Smooth muscle cell (in vitro differentiated cells): ENCODE measurements around the gene RBM28. TPM values are rescaled to one million over a fixed set of nuclear protein-coding genes. Genes with fewer than 3 reads are reported as not detected.

Experiments
- DNase-seq: peaks from one replicate; lab custom pipeline; 2025; ENCODE audit not compliant: unreplicated experiment; lab: John Stamatoyannopoulos, UW
- H2AFZ ChIP-seq: fragments of 200-600 bp; sonication (generic); 2 replicates; pipeline ENCODE4 v1.6.0; 2016; ENCODE audit warnings: antibody characterized with exemption, low read depth, mild to moderate bottlenecking
- H3F3A ChIP-seq: fragments of 200-600 bp; sonication (generic); 2 replicates; pipeline ENCODE4 v1.6.0; 2017; ENCODE audit warnings: antibody characterized with exemption, low read depth
- H3K27ac ChIP-seq: fragments of 200-600 bp; sonication (generic); 2 replicates; pipeline ENCODE4 v1.5.1; 2016; ENCODE audit warnings: low read depth, mild to moderate bottlenecking
- H3K27me3 ChIP-seq: fragments of 200-600 bp; sonication (generic); 2 replicates; pipeline ENCODE4 v1.6.1; 2016; ENCODE audit warnings: low read depth, mild to moderate bottlenecking
- H3K36me3 ChIP-seq: fragments of 200-600 bp; sonication (generic); 2 replicates; pipeline ENCODE4 v1.5.1; 2016; ENCODE audit warnings: low read depth
- H3K4me1 ChIP-seq: fragments of 200-600 bp; sonication (generic); 2 replicates; pipeline ENCODE4 v1.5.1; 2016; ENCODE audit warnings: low read depth
- H3K4me2 ChIP-seq: fragments of 200-600 bp; sonication (generic); 2 replicates; pipeline ENCODE4 v1.6.0; 2016; ENCODE audit warnings: mild to moderate bottlenecking
- H3K4me3 ChIP-seq: fragments of 200-600 bp; sonication (generic); 2 replicates; pipeline ENCODE4 v1.5.1; 2016; ENCODE audit warnings: mild to moderate bottlenecking
- H3K79me2 ChIP-seq: fragments of 200-600 bp; sonication (generic); 2 replicates; pipeline ENCODE4 v1.6.0; 2016; ENCODE audit warnings: low read depth, mild to moderate bottlenecking
- H3K9ac ChIP-seq: fragments of 200-600 bp; sonication (generic); 2 replicates; pipeline ENCODE4 v1.6.0; 2016; ENCODE audit warnings: low read depth
- H3K9me3 ChIP-seq: fragments of 200-600 bp; sonication (generic); replicated peaks from 2 replicates; pipeline ENCODE4 v1.5.1; 2016; ENCODE audit warnings: low read depth
- H4K20me1 ChIP-seq: fragments of 200-600 bp; sonication (generic); 2 replicates; pipeline ENCODE4 v1.6.0; 2016; ENCODE audit warnings: low read depth
- WGBS: methylation state at CpG from one replicate; pipeline ENCODE4 v1.1.7; 2016; ENCODE audit warnings: low lambda C conversion rate; 5-methylcytosine and 5-hydroxymethylcytosine counted together
- polyA plus RNA-seq: library from polyadenylated mRNA; unstranded; fragments of >200 nt; fragmentation: Nextera tagmentation; extraction: Ambion mirVana; gene quantifications from 2 replicates; pipeline ENCODE4 v1.2.1, GENCODE V29; 2016
- total RNA-seq: library from RNA; depleted of rRNA; stranded (reverse); fragments of >200 nt; gene quantifications from 2 replicates; pipeline ENCODE4 v1.2.3, GENCODE V29; 2014
- TF ChIP-seq, protein P1 (sequence below): fragments of 200-600 bp; sonication (generic); IDR thresholded peaks from 2 replicates; pipeline ENCODE4 v1.5.1; 2017; ENCODE audit warnings: borderline replicate concordance, mild to moderate bottlenecking, antibody characterized with exemption; ENCODE audit not compliant: insufficient read depth, poor library complexity, severe bottlenecking

Gene RBM28
- total and polyA plus RNA-seq, 2 experiments from 2014 or later = 13.7 to 23.2 TPM

DNA sequence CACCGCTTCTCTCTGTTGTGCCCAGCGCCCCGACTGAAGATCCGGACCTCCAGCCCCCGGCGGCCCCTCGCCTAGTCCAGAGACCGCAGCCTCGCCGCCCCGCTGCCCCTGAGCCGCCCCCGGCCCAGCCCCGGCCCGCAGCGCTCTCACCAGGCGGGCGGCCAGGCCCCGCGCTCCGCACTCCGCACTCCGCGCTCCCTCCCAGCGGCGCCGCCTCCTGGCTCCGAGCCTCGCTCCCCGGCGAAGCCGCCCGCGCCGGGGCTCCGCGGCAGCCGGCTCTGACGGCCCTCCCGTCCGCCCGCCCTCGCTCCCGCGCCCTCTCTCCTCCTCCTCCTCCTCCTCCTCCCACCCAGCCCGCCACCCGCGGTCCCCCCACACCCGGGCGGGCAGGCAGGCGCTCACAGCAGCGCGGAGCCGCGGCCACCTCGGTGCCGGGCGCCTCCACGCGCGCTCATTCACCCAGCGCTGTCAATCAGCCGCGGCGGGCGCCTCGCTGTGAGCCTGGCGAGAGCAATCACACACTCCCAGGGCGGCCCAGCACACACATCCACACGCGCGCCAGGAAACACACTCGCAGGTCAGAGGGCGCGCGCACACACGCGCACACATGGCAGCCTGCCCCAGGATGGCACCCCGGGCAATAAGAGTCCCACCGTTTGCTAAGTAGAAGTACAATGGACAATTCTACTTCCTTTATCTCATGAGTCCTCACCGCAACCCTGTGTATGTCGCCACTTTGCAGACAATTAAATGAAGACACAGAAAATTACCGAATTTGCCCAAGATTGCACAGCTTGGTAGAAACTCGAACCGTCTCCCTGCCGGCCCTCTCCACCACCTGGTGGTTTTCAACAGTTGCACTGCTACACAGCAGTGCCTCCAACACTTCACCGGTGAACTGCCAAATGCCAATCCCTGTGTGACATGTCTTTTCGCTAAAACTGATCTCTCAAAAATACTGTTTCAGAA, 18.0 kb upstream of the RBM28 start, which contains the start of gene PRRT4:
PRRT4 (minus strand) TSS at position 280 of the 969 bp plus-strand sequence.
- DNase-seq = no peak
- H3K4me2 ChIP-seq = peak within 1 kb of the TSS; percentile 98
- H3K27ac ChIP-seq = no peak within 1 kb of the TSS
- H3K9me3 ChIP-seq = no peaks in the 10 kb centered on the region
- 4% methylated on average over 35 of the region's 88 CpGs for WGBS
- H3K9ac ChIP-seq = no peak within 1 kb of the TSS
- peaks cover 6% of the 10 kb centered on the region for H3F3A ChIP-seq
- peak within 1 kb of the TSS; percentile 60 for H3K4me3 ChIP-seq
- peak within 1 kb of the TSS; percentile 66 for H2AFZ ChIP-seq
- no peaks in the 10 kb centered on the region for H3K36me3 ChIP-seq
- H4K20me1 ChIP-seq = no peaks in the 10 kb centered on the region
- H3K27me3 ChIP-seq = peaks cover 49% of the 10 kb centered on the region
- TF ChIP-seq, protein P1, sequence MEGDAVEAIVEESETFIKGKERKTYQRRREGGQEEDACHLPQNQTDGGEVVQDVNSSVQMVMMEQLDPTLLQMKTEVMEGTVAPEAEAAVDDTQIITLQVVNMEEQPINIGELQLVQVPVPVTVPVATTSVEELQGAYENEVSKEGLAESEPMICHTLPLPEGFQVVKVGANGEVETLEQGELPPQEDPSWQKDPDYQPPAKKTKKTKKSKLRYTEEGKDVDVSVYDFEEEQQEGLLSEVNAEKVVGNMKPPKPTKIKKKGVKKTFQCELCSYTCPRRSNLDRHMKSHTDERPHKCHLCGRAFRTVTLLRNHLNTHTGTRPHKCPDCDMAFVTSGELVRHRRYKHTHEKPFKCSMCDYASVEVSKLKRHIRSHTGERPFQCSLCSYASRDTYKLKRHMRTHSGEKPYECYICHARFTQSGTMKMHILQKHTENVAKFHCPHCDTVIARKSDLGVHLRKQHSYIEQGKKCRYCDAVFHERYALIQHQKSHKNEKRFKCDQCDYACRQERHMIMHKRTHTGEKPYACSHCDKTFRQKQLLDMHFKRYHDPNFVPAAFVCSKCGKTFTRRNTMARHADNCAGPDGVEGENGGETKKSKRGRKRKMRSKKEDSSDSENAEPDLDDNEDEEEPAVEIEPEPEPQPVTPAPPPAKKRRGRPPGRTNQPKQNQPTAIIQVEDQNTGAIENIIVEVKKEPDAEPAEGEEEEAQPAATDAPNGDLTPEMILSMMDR = no peak
- H3K79me2 ChIP-seq = no peaks in the 10 kb centered on the region
- H3K4me1 ChIP-seq = peaks cover 7% of the 10 kb centered on the region

DNA sequence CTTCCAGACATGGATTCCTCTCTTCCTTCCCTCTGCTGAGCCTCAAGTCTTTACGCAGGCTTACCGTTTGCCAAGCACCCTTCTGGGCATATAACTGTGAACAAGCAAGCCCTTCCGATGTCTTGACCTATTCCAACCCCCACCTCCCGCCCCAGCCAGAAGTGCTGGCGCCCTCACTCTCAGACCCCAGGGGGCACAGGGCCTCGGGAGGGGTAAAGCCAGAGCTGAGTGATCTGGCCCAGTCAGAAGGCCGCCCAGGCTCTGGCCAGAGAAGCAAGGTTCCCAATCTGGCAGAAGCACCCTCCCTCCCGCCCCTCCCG, 16.6 kb upstream of the RBM28 start:
- no peak overlapping the region for H2AFZ ChIP-seq
- DNase-seq = no peak
- no peaks in the 10 kb centered on the region for H3K36me3 ChIP-seq
- WGBS = 25% methylated on average over 9 of the region's 9 CpGs
- H3K27ac ChIP-seq = no peak overlapping the region
- no peaks in the 10 kb centered on the region for H3K9me3 ChIP-seq
- H3K27me3 ChIP-seq = peaks cover 35% of the 10 kb centered on the region
- TF ChIP-seq, protein P1 = no peak
- peaks cover 6% of the 10 kb centered on the region for H3F3A ChIP-seq
- H4K20me1 ChIP-seq = no peaks in the 10 kb centered on the region
- no peaks in the 10 kb centered on the region for H3K79me2 ChIP-seq
- no peak overlapping the region for H3K9ac ChIP-seq
- H3K4me2 ChIP-seq = peak overlapping the region; percentile 98
- peaks cover 10% of the 10 kb centered on the region for H3K4me1 ChIP-seq
- peak overlapping the region; percentile 60 for H3K4me3 ChIP-seq

DNA sequence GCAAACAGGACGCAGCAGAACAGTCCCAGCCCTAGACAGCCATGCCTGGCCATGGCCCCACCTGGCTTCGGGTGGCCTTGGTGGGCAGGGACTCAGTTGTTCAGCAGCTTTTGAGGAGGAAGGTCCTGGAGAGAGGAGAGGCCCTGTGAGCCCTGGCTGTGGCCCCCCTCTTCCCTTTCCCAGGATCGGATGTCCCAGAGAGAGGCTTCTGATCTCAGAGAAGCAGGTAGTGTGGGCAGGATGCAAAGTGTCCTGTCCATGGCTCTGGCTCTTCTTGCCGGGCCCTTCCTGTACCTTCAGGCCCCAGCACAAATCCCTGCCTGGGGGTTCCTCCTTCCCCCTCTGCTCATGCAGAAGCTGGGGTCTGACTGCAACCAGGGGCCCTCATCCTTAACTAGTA, 16.2 kb upstream of the RBM28 start:
- Histone ChIP-seq H3K4me2 (no peak overlapping the region), H3K4me1 (peaks cover 10% of the 10 kb centered on the region), H4K20me1 (no peaks in the 10 kb centered on the region), H2AFZ (no peak overlapping the region), H3K9ac (no peak overlapping the region), H3K27me3 (peaks cover 31% of the 10 kb centered on the region), H3K9me3 (no peaks in the 10 kb centered on the region), H3K36me3 (no peaks in the 10 kb centered on the region), H3K27ac (no peak overlapping the region), H3F3A (peaks cover 6% of the 10 kb centered on the region), H3K4me3 (no peak overlapping the region), H3K79me2 (no peaks in the 10 kb centered on the region)
- 79% methylated on average over 4 of the region's 4 CpGs for WGBS
- DNase-seq = no peak
- TF ChIP-seq, protein P1 = no peak
